ENCODE measurements around the gene ACKR2. TPM values are rescaled to one million over a fixed set of nuclear protein-coding genes. Genes with fewer than 3 reads are reported as not detected.

The ACKR2 gene
- total RNA-seq, 1 experiment from 2014 or later, result 0.61 TPM

DNA sequence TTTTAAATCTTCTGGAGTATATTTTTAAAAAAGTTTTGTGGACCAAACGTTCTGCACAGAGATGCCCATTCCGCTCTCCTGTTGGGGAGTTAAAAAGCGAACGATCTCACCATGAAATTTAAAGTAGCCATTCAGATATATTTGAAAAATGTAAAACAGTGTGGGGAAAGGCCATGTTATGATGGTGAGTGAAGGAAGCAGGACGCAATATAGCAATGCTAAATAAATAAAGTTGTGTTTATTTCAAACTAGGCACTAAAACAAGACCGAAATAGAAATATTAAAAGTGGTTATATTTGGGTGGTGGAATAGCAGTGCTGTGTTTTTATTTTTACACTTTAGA is 35.9 kb upstream of the ACKR2 start:
- TF ChIP-seq, protein P1, sequence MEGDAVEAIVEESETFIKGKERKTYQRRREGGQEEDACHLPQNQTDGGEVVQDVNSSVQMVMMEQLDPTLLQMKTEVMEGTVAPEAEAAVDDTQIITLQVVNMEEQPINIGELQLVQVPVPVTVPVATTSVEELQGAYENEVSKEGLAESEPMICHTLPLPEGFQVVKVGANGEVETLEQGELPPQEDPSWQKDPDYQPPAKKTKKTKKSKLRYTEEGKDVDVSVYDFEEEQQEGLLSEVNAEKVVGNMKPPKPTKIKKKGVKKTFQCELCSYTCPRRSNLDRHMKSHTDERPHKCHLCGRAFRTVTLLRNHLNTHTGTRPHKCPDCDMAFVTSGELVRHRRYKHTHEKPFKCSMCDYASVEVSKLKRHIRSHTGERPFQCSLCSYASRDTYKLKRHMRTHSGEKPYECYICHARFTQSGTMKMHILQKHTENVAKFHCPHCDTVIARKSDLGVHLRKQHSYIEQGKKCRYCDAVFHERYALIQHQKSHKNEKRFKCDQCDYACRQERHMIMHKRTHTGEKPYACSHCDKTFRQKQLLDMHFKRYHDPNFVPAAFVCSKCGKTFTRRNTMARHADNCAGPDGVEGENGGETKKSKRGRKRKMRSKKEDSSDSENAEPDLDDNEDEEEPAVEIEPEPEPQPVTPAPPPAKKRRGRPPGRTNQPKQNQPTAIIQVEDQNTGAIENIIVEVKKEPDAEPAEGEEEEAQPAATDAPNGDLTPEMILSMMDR (IDR thresholded peaks at IDR 0.05; ENCODE audit: unreplicated experiment), result no peak
- H3K4me1 Mint-ChIP-seq (ENCODE audit: insufficient read depth, unreplicated experiment), result peaks cover 4% of the 10 kb centered on the region
- ChIA-PET POLR2A (interaction anchor here (0.7 to 1.4 kb wide), 2 partner anchors 8 to 30 kb away, joined by 3 read pairs; no protein-coding TSS in a partner anchor), CTCF (no interaction called here)
- no peak for DNase-seq (ENCODE audit: unreplicated experiment)
- no peak overlapping the region for H3K4me3 Mint-ChIP-seq (ENCODE audit: unreplicated experiment)
- no peaks in the 10 kb centered on the region for H3K9me3 Mint-ChIP-seq (ENCODE audit: unreplicated experiment)
- no TSS peak for BruUV-seq (replicated peaks)
- no peaks in the 10 kb centered on the region for H3K27me3 Mint-ChIP-seq (ENCODE audit: insufficient read depth, unreplicated experiment)
- intact Hi-C loops (cut with micrococcal nuclease), result no loop called here
- no peak overlapping the region for H3K27ac Mint-ChIP-seq (ENCODE audit: low read depth, unreplicated experiment)
- peaks cover 16% of the 10 kb centered on the region for H3K36me3 Mint-ChIP-seq (ENCODE audit: insufficient read depth, unreplicated experiment)

DNA sequence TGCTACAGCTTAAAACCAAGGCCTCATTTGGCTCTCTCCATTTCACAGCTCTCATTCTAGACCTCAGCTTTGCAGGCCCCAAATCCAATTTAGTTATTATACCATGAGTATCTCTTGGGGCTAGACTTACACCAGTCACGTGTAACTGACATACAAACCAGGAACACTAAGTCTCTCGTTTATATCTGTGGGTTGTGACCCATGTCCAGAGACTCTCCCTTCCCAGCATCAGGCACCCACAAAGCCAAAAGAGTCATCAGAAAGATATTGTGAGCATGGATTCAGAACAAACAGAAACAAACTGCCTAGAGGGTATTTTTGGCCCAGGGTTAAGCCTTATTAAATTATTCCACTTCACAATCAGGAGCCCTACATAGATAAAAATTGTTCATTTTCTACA is 30.6 kb upstream of the ACKR2 start:
- no TSS peak for BruUV-seq (replicated peaks)
- CTCF ChIA-PET, result interaction anchor here (0.6 to 5.8 kb wide), 15 partner anchors 9 to 227 kb away, joined by 3 to 57 read pairs (median 6); partner anchors contain the start of genes ACKR2 and HIGD1A
- H3K27me3 Mint-ChIP-seq (ENCODE audit: insufficient read depth, unreplicated experiment), result no peaks in the 10 kb centered on the region

GRCh38 chr3:42780398-42780797 is 28.8 kb upstream of the ACKR2 start:
- ChIA-PET POLR2A (interaction anchor here (0.6 to 3.6 kb wide), 15 partner anchors 11 to 839 kb away, joined by 3 to 51 read pairs (median 5); partner anchors contain the start of gene HIGD1A), CTCF (interaction anchor here (0.7 to 5.8 kb wide), 30 partner anchors 10 to 570 kb away, joined by 3 to 57 read pairs (median 5); partner anchors contain the start of genes CYP8B1, HIGD1A and NKTR)
- intact Hi-C loops (cut with micrococcal nuclease), result loop anchor here (2.0 kb wide), 1 partner anchor 50 kb away; no protein-coding TSS in a partner anchor
- Mint-ChIP-seq H3K27ac (ENCODE audit: low read depth, unreplicated experiment) (peak overlapping the region; percentile 97), H3K4me3 (ENCODE audit: unreplicated experiment) (no peak overlapping the region), H3K36me3 (ENCODE audit: insufficient read depth, unreplicated experiment) (peaks cover 53% of the 10 kb centered on the region), H3K27me3 (ENCODE audit: insufficient read depth, unreplicated experiment) (no peaks in the 10 kb centered on the region), H3K9me3 (ENCODE audit: unreplicated experiment) (no peaks in the 10 kb centered on the region), H3K4me1 (ENCODE audit: insufficient read depth, unreplicated experiment) (peaks cover 42% of the 10 kb centered on the region)
- TF ChIP-seq, protein P1 (IDR thresholded peaks at IDR 0.05; ENCODE audit: unreplicated experiment), result no peak
- DNase-seq (ENCODE audit: unreplicated experiment), result no peak
- no TSS peak for BruUV-seq (replicated peaks)

More for the DNA sequence above, 30.6 kb upstream of the ACKR2 start:
- Mint-ChIP-seq H3K4me3 (ENCODE audit: unreplicated experiment) (peak overlapping the region; percentile 54), H3K9me3 (ENCODE audit: unreplicated experiment) (no peaks in the 10 kb centered on the region), H3K27ac (ENCODE audit: low read depth, unreplicated experiment) (peak overlapping the region; percentile 97), H3K4me1 (ENCODE audit: insufficient read depth, unreplicated experiment) (peaks cover 40% of the 10 kb centered on the region), H3K36me3 (ENCODE audit: insufficient read depth, unreplicated experiment) (peaks cover 48% of the 10 kb centered on the region)
- TF ChIP-seq, protein P1 (IDR thresholded peaks at IDR 0.05; ENCODE audit: unreplicated experiment), result no peak
- POLR2A ChIA-PET, result interaction anchor here (0.8 to 3.6 kb wide), 17 partner anchors 8 to 197 kb away, joined by 3 to 51 read pairs (median 4); partner anchors contain the start of genes HIGD1A and SEC22C
- peak; percentile 63 for DNase-seq (ENCODE audit: unreplicated experiment)
- intact Hi-C loops (cut with micrococcal nuclease), result no loop called here

DNA sequence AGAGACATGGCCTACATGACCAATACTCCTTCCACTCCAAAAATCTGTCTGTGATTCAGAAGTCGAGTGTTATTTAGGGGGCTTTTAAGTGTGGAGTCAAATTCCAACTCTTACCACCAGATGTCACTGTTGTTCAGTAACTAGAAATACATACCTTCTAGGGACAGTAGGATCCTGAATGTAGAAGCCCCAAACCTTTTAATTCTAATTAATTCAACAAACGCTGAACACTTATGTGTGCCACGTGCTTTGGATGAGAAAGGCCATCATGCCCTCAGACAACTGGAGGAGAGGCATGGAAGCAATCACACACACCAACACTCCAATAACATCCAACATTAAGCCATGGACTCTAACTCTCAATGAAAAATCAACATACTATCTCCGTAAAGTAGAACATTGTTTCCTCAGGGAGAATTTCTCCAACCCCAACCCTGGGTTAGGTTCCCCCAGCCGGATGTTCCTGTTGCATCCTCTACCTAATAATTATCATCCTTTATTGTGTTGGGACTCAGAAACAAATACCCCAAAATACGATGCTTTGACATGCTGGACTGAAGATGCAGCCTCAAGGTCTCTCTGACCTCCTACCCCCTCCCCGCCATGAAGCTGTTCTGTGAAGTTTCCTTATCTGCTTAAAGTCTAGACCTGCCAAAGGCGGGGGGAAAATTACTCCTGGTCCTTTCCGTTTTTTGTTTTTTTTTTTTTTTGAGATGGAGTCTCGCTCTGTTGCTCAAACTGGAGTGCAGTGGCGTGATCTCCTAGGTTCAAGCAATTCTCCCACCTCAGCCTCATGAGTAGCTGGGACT is 28.1 kb upstream of the ACKR2 start:
- intact Hi-C loops (cut with micrococcal nuclease), result loop anchor here (1.0 to 2.0 kb wide), 3 partner anchors 50 to 100 kb away; no protein-coding TSS in a partner anchor

More for the DNA sequence above, 28.1 kb upstream of the ACKR2 start:
- peak; percentile 72 for DNase-seq (ENCODE audit: unreplicated experiment)
- Mint-ChIP-seq H3K27me3 (ENCODE audit: insufficient read depth, unreplicated experiment) (no peaks in the 10 kb centered on the region), H3K9me3 (ENCODE audit: unreplicated experiment) (no peaks in the 10 kb centered on the region), H3K4me3 (ENCODE audit: unreplicated experiment) (no peak overlapping the region), H3K27ac (ENCODE audit: low read depth, unreplicated experiment) (peak overlapping the region; percentile 97), H3K36me3 (ENCODE audit: insufficient read depth, unreplicated experiment) (peaks cover 55% of the 10 kb centered on the region), H3K4me1 (ENCODE audit: insufficient read depth, unreplicated experiment) (peaks cover 42% of the 10 kb centered on the region)
- CTCF ChIA-PET, result interaction anchor here (0.6 to 5.8 kb wide), 23 partner anchors 14 to 455 kb away, joined by 3 to 57 read pairs (median 4); partner anchors contain the start of gene NKTR
- POLR2A ChIA-PET, result interaction anchor here (0.7 to 3.6 kb wide), 9 partner anchors 11 to 838 kb away, joined by 3 to 51 read pairs (median 5); partner anchors contain the start of gene HIGD1A
- TF ChIP-seq, protein P1 (IDR thresholded peaks at IDR 0.05; ENCODE audit: unreplicated experiment), result peak; percentile 72
- no TSS peak for BruUV-seq (replicated peaks)

All from MCF 10A (cell line).